Gastroesophageal sphincter (tissue), 3 donors: ENCODE measurements around the gene ZNF516.

Source experiments
- EP300 ChIP-seq: sonication (generic); formaldehyde crosslinking; IDR thresholded peaks from one replicate; pipeline ENCODE4 v1.6.1; 2017; ENCODE audit warnings: antibody characterized with exemption, mild to moderate bottlenecking
- POLR2A ChIP-seq, 2 donors: fragments of 450-650 bp; IDR thresholded peaks; one replicate each; pipeline ENCODE4 v1.6.1; 2017; ENCODE audit warnings: antibody characterized with exemption in 2 of 2, mild to moderate bottlenecking in 2 of 2, moderate library complexity in 1 of 2
- POLR2AphosphoS5 ChIP-seq: sonication (generic); formaldehyde crosslinking; IDR thresholded peaks from one replicate; pipeline ENCODE4 v1.6.1; 2017; ENCODE audit warnings: antibody characterized with exemption
- TF ChIP-seq, protein P1 (sequence below), 4 experiments: fragments of 200-600 bp in 2 of 4; fragments of 450-650 bp in 2 of 4; sonication (generic) in 1 of 4; IDR thresholded peaks; one replicate each; pipeline ENCODE4 v1.5.1; 2017 to 2019; ENCODE audit warnings: antibody characterized with exemption in 4 of 4, mild to moderate bottlenecking in 2 of 4, moderate library complexity in 2 of 4

GRCh38 chr18:76497021-76497420, 2.0 kb upstream of the ZNF516 start:
- TF ChIP-seq, protein P1, sequence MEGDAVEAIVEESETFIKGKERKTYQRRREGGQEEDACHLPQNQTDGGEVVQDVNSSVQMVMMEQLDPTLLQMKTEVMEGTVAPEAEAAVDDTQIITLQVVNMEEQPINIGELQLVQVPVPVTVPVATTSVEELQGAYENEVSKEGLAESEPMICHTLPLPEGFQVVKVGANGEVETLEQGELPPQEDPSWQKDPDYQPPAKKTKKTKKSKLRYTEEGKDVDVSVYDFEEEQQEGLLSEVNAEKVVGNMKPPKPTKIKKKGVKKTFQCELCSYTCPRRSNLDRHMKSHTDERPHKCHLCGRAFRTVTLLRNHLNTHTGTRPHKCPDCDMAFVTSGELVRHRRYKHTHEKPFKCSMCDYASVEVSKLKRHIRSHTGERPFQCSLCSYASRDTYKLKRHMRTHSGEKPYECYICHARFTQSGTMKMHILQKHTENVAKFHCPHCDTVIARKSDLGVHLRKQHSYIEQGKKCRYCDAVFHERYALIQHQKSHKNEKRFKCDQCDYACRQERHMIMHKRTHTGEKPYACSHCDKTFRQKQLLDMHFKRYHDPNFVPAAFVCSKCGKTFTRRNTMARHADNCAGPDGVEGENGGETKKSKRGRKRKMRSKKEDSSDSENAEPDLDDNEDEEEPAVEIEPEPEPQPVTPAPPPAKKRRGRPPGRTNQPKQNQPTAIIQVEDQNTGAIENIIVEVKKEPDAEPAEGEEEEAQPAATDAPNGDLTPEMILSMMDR (IDR thresholded peaks at IDR 0.05), result no peak
- TF ChIP-seq EP300 (no peak), POLR2AphosphoS5 (no peak), POLR2A (IDR thresholded peaks at IDR 0.05) (no peak)
